Ishikawa (cell line): ENCODE data around the gene PDZD2.

Source experiments
- CREB1 ChIP-seq: IDR thresholded peaks from 2 replicates; pipeline ENCODE4 v1.6.1; 2012; ENCODE audit warnings: low read depth
- EGR1 ChIP-seq: IDR thresholded peaks from 2 replicates; pipeline ENCODE4 v1.6.1; 2012
- EP300 ChIP-seq: IDR thresholded peaks from 2 replicates; pipeline ENCODE4 v1.6.1; 2012; ENCODE audit warnings: borderline replicate concordance
- MAX ChIP-seq: IDR thresholded peaks from 2 replicates; pipeline ENCODE4 v1.6.1; 2012
- NFIC ChIP-seq: IDR thresholded peaks from 2 replicates; pipeline ENCODE4 v1.6.1; 2012
- RAD21 ChIP-seq: IDR thresholded peaks from 2 replicates; pipeline ENCODE4 v1.6.1; 2012; ENCODE audit warnings: low read depth
- REST ChIP-seq: IDR thresholded peaks from 2 replicates; pipeline ENCODE4 v1.6.1; 2012; ENCODE audit warnings: low read depth, mild to moderate bottlenecking
- TAF1 ChIP-seq: IDR thresholded peaks from 2 replicates; pipeline ENCODE4 v1.6.1; 2012; ENCODE audit warnings: low read depth, mild to moderate bottlenecking
- TEAD4 ChIP-seq: IDR thresholded peaks from 2 replicates; pipeline ENCODE4 v1.6.1; 2012
- ZBTB7A ChIP-seq: IDR thresholded peaks from 2 replicates; pipeline ENCODE4 v1.6.1; 2012; ENCODE audit warnings: low read depth

- TF ChIP-seq TEAD4 (no peak), REST (no peak), RAD21 (no peak), EP300 (no peak), EGR1 (no peak), NFIC (no peak), TAF1 (no peak), MAX (no peak), ZBTB7A (no peak), CREB1 (no peak)
Observed at GRCh38 chr5:32044434-32044833, 405.5 kb downstream of the PDZD2 start.
